CD4-positive, alpha-beta T cell (primary cell): ENCODE results near the gene PLEKHA5. TPM values are rescaled to one million over a fixed set of nuclear protein-coding genes. Genes with fewer than 3 reads are reported as not detected.

Experiments used
- ATAC-seq: fragments of 200-7000 bp; cut with Tn5 transposase; one replicate; pipeline ENCODE4 v1.10.0; 2022; ENCODE audit warnings: mild to moderate bottlenecking; ENCODE audit not compliant: poor library complexity
- CTCF ChIA-PET: fragments of 350-600 bp; sonication (Branson Sonifier 250); formaldehyde crosslinking; loops from one replicate; lab custom pipeline; 2021; ENCODE audit warnings: antibody characterized with exemption, inconsistent platforms; lab: Charles Lee
- POLR2A ChIA-PET: fragments of 350-600 bp; sonication (Branson Sonifier 250); formaldehyde crosslinking; loops from one replicate; lab custom pipeline; 2021; ENCODE audit warnings: antibody characterized with exemption, inconsistent platforms; lab: Charles Lee
- DNase-seq, 14 experiments: peaks; one replicate each; pipeline ENCODE4 v3.0.0-alpha.2; 2013 to 2020; ENCODE audit warnings: mixed read lengths in 2 of 14
- H3K27ac ChIP-seq, 2 donors: one replicate each; pipeline versions ENCODE4 v1.5.1 to v1.7.0; 2013; ENCODE audit warnings: low read length in 2 of 2, low read depth in 1 of 2, mild to moderate bottlenecking in 1 of 2
- H3K27me3 ChIP-seq, 2 experiments: 1 replicate in 1 of 2; 2 replicates in 1 of 2; pipeline versions ENCODE4 v1.6.1 to v1.7.0; 2013; ENCODE audit warnings: low read length in 2 of 2, control low read depth in 1 of 2, mild to moderate bottlenecking in 1 of 2, moderate library complexity in 1 of 2; ENCODE audit not compliant: insufficient read depth in 2 of 2, control insufficient read depth in 1 of 2
- H3K36me3 ChIP-seq: one replicate; pipeline ENCODE4 v1.6.1; 2013; ENCODE audit warnings: low read length, control low read depth; ENCODE audit not compliant: insufficient read depth
- H3K4me1 ChIP-seq: one replicate; pipeline ENCODE4 v1.6.1; 2013; ENCODE audit warnings: low read length, control low read depth; ENCODE audit not compliant: insufficient read depth
- H3K4me3 ChIP-seq: one replicate; pipeline ENCODE4 v1.5.1; 2013; ENCODE audit warnings: mild to moderate bottlenecking, low read length, moderate library complexity
- H3K9me3 ChIP-seq, 2 experiments: 1 replicate in 1 of 2; 2 replicates in 1 of 2; pipeline versions ENCODE4 v1.6.1 to v1.7.0; 2013; ENCODE audit warnings: low read length in 2 of 2, mild to moderate bottlenecking in 2 of 2, control low read depth in 1 of 2, moderate library complexity in 1 of 2; ENCODE audit not compliant: control insufficient read depth in 1 of 2, insufficient read depth in 1 of 2
- H3K27ac Mint-ChIP-seq: one replicate; pipeline ENCODE4 v1.8.0; 2020; ENCODE audit warnings: mixed read lengths
- H3K27me3 Mint-ChIP-seq: one replicate; pipeline ENCODE4 v1.8.0; 2021; ENCODE audit warnings: mixed read lengths
- H3K36me3 Mint-ChIP-seq: one replicate; pipeline ENCODE4 v1.8.0; 2021; ENCODE audit warnings: low read depth, mixed read lengths
- H3K4me1 Mint-ChIP-seq: one replicate; pipeline ENCODE4 v1.8.0; 2021; ENCODE audit warnings: low read depth, mixed read lengths
- H3K4me3 Mint-ChIP-seq: one replicate; pipeline ENCODE4 v1.8.0; 2020; ENCODE audit warnings: mild to moderate bottlenecking, mixed read lengths
- H3K9me3 Mint-ChIP-seq: one replicate; pipeline ENCODE4 v1.8.0; 2020; ENCODE audit warnings: mixed read lengths
- CTCF ChIP-seq: fragments of 200-600 bp; IDR thresholded peaks from one replicate; pipeline ENCODE4 v1.8.0; 2022; ENCODE audit warnings: antibody characterized with exemption, mild to moderate bottlenecking
- intact Hi-C, 2 experiments: fragments of 100-400 bp; cut with DNase I in 1 of 2; cut with micrococcal nuclease in 1 of 2; formaldehyde crosslinking; loops; one replicate each; pipeline versions ENCODE4 v1.15.1 to v1.9.0; 2023 to 2025; cut with DNase I, micrococcal nuclease
- total RNA-seq, 174 experiments: library from RNA in 2 of 174; stranded (reverse) in 2 of 174; gene quantifications; one replicate each; pipeline ENCODE4 v1.2.3 and lab custom pipeline; 2021 to 2026

Gene PLEKHA5
- total RNA-seq, 2 experiments from 2014 or later, result 4.5 to 5.4 TPM

GRCh38 chr12:19142499-19142898 lies 13.0 kb downstream of the PLEKHA5 start:
- Histone ChIP-seq H3K4me1 (no peaks in the 10 kb centered on the region), H3K27me3 (no peaks in the 10 kb centered on the region), H3K4me3 (no peak overlapping the region), H3K27ac (no peak overlapping the region), H3K36me3 (no peaks in the 10 kb centered on the region), H3K9me3 (no peaks in the 10 kb centered on the region)
- H3K27me3 Mint-ChIP-seq, result no peaks in the 10 kb centered on the region
- no peak overlapping the region for H3K4me3 Mint-ChIP-seq
- H3K27ac Mint-ChIP-seq, result no peak overlapping the region
- no peak for TF ChIP-seq CTCF
- ATAC-seq, result no peak
- ChIA-PET POLR2A (no interaction called here), CTCF (no interaction called here)
- intact Hi-C loops, result no loop called here
- H3K9me3 Mint-ChIP-seq, result no peaks in the 10 kb centered on the region
- DNase-seq, result no peak
- no peaks in the 10 kb centered on the region for H3K36me3 Mint-ChIP-seq
- no peaks in the 10 kb centered on the region for H3K4me1 Mint-ChIP-seq

- Mint-ChIP-seq H3K27ac (no peak overlapping the region), H3K4me3 (no peak overlapping the region), H3K4me1 (no peaks in the 10 kb centered on the region), H3K27me3 (no peaks in the 10 kb centered on the region), H3K9me3 (no peaks in the 10 kb centered on the region), H3K36me3 (no peaks in the 10 kb centered on the region)
- no peaks in the 10 kb centered on the region for H3K36me3 ChIP-seq
- no peaks in the 10 kb centered on the region for H3K4me1 ChIP-seq
- DNase-seq, result no peak
- H3K4me3 ChIP-seq, result no peak overlapping the region
- no peaks in the 10 kb centered on the region for H3K27me3 ChIP-seq
- no peak for ATAC-seq
- no peaks in the 10 kb centered on the region for H3K9me3 ChIP-seq
- CTCF ChIA-PET, result no interaction called here
- TF ChIP-seq CTCF, result no peak
- POLR2A ChIA-PET, result no interaction called here
- no peak overlapping the region for H3K27ac ChIP-seq
- intact Hi-C loops, result no loop called here
These were observed 14.8 kb downstream of the PLEKHA5 start for GRCh38 chr12:19144287-19144686.

GRCh38 chr12:19144985-19145384 lies 15.5 kb downstream of the PLEKHA5 start:
- Histone ChIP-seq H3K36me3 (no peaks in the 10 kb centered on the region), H3K9me3 (no peaks in the 10 kb centered on the region), H3K4me3 (no peak overlapping the region), H3K27ac (no peak overlapping the region), H3K4me1 (no peaks in the 10 kb centered on the region), H3K27me3 (no peaks in the 10 kb centered on the region)
- CTCF ChIA-PET, result no interaction called here
- H3K4me3 Mint-ChIP-seq, result no peak overlapping the region
- no peaks in the 10 kb centered on the region for H3K9me3 Mint-ChIP-seq
- H3K27ac Mint-ChIP-seq, result no peak overlapping the region
- H3K27me3 Mint-ChIP-seq, result no peaks in the 10 kb centered on the region
- DNase-seq, result no peak
- no peaks in the 10 kb centered on the region for H3K36me3 Mint-ChIP-seq
- H3K4me1 Mint-ChIP-seq, result no peaks in the 10 kb centered on the region
- no peak for ATAC-seq
- POLR2A ChIA-PET, result no interaction called here
- no peak for TF ChIP-seq CTCF
- intact Hi-C loops, result no loop called here
